ENCODE measurements around the gene SNX32.

SNX32 gene

GRCh38 chr11:65797711-65798110 is 36.1 kb upstream of the SNX32 start:
- no peak for DNase-seq (ENCODE audit: low spot score)

- DNase-seq (ENCODE audit: low spot score): no peak
Measured at GRCh38 chr11:65798882-65799281, 34.9 kb upstream of the SNX32 start.

GRCh38 chr11:65801153-65801987 is 32.4 kb upstream of the SNX32 start:
- DNase-seq (ENCODE audit: low spot score): no peak

GRCh38 chr11:65802841-65803240 is 30.9 kb upstream of the SNX32 start:
- no peak for DNase-seq (ENCODE audit: low spot score)

- DNase-seq (ENCODE audit: low spot score): no peak
Measured at GRCh38 chr11:65803797-65804492, 29.8 kb upstream of the SNX32 start.

- DNase-seq (ENCODE audit: low spot score): no peak
Measured at GRCh38 chr11:65806979-65807378, 26.8 kb upstream of the SNX32 start.

- no peak for DNase-seq (ENCODE audit: low spot score)
Measured at GRCh38 chr11:65808744-65809341, 24.9 kb upstream of the SNX32 start.

GRCh38 chr11:65809496-65809895 is 24.3 kb upstream of the SNX32 start:
- no peak for DNase-seq (ENCODE audit: low spot score)

- DNase-seq (ENCODE audit: low spot score): no peak
Measured at GRCh38 chr11:65810046-65810868, 23.5 kb upstream of the SNX32 start.

GRCh38 chr11:65811764-65812475 is 21.8 kb upstream of the SNX32 start:
- DNase-seq (ENCODE audit: low spot score): no peak

- no peak for DNase-seq (ENCODE audit: low spot score)
Measured at GRCh38 chr11:65814131-65814985, 19.4 kb upstream of the SNX32 start.

- DNase-seq (ENCODE audit: low spot score): no peak
Measured at GRCh38 chr11:65814986-65815565, 18.7 kb upstream of the SNX32 start.

GRCh38 chr11:65816696-65817095 is 17.1 kb upstream of the SNX32 start:
- DNase-seq (ENCODE audit: low spot score): no peak

GRCh38 chr11:65817312-65817834 is 16.4 kb upstream of the SNX32 start:
- DNase-seq (ENCODE audit: low spot score): no peak

- peak; percentile 94 for DNase-seq (ENCODE audit: low spot score)
Measured at GRCh38 chr11:65817835-65818680, 15.7 kb upstream of the SNX32 start.

GRCh38 chr11:65821107-65821506 is 12.7 kb upstream of the SNX32 start:
- no peak for DNase-seq (ENCODE audit: low spot score)

- DNase-seq (ENCODE audit: low spot score): no peak
Measured at GRCh38 chr11:65822776-65823528, 10.8 kb upstream of the SNX32 start.

Data from hematopoietic multipotent progenitor cell treated with erythropoietin and hydrocortisone succinate and interleukin-3 and kit ligand, for 15 days (in vitro differentiated cells).